Suppressor macrophage treated with lipopolysaccharide for 1 hour (primary cell): ENCODE results near the gene ALG8.

Experiments used
- DNase-seq, 3 donors: peaks; one replicate each; pipeline ENCODE4 v3.0.0-alpha.2; 2020 to 2022

Gene ALG8

DNA sequence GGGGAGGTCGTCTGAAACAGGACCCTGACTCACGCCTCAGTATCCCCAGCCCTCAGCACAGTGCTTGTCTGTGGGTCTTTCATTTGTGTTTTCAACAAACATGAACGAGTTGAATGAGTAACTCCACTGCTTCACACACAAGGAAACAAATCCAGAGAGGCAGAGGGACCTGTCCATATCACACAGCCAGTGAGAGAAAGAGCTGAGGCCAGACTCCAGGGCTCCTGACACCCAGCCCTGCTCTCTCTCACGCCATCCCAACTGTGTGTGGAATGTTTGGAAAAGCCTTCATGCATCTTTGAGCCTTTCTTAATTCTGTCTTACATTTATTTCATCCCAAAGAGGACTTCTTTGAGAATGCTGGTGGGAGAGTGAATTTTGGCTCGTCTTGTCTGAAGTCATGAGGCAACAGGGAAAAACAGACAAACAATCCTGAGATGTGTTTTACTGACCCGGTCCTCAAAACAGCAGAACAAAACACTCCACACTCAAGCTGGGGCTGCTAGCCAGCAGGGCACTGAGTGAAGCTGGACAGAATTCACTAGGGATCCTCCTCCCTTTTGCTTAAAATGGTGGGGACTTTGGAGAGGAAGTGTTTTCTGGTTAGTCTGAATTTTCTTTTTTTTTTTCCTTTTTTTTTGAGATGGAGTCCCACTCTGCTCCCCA lies 19.7 kb upstream of the ALG8 start:
- DNase-seq: no peak

DNA sequence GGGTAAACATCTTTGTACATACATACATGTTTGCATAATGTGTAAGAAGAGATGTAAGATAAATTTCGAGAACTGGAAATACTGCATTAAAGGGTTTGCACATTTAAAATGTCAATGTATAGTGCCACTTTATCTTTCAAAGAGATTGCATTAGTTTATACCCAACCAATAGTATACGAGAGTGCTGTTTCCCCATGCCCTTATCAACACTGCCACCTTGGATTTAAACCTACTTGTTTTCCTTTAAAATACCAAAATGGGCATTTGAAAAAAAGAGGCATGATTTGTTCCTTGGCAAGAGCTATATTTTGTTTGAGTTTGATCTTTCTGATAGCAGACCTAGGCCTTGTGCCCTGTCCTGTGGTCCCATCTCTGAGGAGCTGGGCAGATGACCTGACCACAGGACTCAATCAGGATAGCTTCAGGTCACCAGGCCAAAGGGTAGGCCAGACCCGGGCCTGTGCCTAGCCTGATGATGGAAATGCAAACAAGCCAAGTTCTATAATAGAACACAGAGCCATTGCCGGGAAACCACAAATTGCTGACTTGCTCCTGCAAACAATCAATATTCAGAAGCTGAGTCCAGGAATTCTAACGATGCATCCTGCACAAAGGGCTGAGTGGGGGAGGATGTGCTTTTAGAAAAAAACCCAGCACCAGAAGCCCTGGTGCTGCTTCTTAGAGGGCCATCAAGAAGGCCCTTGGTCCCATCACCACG lies 16.9 kb upstream of the ALG8 start:
- no peak for DNase-seq

DNA sequence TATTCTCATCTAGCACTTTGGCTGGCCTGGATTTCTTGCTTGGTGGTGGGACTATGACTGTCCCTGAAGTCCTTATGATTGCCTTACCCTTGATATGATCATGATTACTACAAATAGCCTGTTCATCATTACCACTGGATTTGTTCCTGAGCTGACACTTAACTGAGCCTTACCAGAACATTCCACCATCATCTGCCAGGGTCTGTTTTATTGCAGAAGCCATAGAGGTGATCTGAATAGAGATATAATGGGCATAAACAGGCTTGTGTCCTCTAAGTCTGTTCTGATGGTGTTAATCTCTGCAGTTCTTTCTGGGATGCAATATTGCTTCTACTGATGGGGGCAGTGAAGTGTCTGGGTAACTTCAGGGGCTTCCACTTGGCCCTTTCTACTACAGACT lies 12.4 kb upstream of the ALG8 start:
- no peak for DNase-seq

DNA sequence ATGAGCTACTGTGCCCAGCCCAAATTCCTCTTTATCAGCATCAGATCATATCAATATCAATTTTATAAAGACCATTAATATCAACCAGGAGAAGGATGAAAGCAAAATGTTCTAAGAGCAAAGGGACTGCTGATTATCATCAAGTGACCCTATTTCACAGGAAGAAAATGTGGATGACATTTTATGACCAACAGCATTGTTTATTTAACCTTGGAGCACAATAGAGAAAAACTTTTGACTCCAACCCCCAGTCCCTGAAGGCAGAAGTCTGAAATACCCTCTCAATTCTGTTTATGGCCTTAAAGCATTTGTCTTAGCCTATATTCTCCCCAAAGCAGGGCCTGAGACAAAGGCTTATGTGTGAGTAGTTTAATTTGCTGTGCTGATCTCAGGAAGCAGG lies 11.3 kb upstream of the ALG8 start:
- DNase-seq: no peak

DNA sequence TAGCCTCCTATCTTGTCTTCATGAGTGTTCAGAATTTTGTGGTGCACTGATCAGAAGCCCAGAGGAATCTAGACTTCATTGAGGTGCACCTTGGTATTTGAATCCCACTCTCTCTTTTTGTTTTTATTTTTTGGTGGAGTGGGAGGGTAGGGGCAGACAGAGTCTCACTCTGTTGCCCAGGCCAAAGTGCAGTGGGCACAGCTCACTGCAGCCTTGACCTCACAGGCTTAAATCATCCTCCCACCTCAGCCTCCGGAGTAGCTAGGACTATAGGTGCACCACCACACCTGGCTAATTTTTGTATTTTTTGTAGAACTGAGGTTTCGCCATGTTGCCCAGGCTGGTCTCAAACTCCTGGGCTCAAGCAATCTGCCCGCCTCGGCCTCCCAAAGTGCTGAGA lies 10.9 kb upstream of the ALG8 start:
- DNase-seq: no peak

DNA sequence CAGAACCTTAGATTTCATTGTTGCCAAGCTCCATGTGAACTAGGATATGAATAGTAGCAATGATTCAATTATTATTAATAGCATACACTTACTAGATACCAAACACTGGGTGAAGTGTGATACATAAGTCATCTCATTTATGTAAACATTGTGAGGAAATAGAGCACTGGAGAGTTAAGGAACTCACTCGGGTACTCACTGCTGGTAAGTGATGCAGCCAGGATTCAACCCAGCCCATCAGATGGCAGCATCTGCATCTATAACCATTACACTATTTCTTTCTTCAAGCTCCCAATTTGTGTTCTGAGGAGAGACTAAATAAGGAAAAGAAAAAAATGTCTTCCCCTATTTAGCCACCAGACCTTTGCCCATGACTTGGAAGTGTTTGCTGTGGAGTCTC lies 10.2 kb upstream of the ALG8 start:
- peak; percentile 24 to 43 (median 24) for DNase-seq

DNA sequence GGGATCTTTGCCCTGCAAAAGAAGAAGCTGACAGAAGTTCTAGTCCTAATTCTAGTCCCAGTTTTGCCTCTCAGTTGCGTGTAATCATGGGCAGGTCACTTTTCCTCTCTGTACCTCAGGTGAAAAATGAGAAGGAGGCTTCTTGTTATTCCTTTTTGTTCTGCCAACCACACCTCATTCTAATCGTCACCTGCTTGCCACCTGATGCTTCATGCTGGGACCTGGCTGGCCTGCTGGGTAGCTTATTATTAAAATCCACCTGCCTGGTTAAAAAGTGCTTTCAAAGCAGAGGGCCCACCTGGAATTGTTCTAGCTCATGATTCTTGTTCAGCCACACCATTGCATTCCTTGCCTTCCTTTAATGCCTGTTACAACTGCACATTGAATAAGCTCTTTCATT lies 8.4 kb upstream of the ALG8 start:
- DNase-seq: no peak

DNA sequence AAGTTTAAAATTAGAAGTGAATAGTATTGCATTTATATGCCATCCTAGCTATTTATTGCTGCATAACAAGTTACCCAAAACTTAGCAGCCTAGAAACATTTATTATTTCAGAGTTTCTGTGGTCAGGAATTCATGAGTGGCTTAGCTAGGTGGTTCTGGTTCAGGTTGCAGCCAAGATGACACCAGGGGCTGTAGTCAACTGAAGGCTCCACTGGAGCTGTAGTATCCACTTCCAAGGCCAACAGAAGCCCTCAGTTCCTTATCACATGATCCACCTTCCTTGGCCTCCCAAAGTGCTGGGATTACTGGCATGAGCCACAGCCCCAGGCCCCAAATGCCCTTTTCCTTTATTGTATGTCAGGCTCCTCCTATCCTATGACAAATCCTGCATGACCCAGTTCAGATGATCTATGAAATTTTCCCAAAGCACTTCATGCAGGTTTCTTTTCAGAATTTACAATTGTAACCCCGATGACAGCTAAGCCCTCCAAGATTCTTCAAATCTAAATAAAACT lies 6.1 kb upstream of the ALG8 start:
- no peak for DNase-seq

DNA sequence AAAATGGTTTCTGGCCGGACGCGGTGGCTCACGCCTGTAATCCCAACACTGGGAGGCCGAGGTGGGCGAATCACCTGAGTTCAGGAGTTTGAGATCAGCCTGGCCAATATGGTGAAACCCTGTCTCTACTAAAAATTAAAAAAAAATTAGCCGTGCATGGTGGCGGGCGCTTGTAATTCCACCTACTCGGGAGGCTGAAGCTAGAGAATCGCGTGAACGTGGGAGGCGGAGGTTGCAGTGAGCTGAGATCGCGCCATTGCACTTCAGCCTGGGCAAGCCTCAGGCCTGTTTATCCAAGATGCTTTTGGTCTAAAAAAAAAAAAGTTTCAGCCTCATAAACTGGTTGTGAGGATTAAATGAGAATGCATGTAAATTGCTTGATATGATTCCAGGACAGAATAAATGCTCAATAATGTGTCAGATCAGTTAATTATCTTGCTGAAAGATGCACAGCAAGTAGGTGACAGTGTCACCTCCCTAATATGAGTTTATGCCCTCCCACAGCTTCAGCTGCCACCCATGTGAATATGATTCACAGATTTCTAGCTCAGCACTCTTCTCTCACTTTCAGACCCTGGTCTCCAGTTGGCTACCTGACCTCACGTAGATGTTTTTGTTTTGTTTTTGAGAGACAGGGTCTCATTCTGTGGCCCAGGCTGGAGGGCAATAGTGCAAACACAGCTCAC lies 1.1 kb upstream of the ALG8 start:
- peak in 2 of 3 donors; percentile 7 to 17 for DNase-seq

DNA sequence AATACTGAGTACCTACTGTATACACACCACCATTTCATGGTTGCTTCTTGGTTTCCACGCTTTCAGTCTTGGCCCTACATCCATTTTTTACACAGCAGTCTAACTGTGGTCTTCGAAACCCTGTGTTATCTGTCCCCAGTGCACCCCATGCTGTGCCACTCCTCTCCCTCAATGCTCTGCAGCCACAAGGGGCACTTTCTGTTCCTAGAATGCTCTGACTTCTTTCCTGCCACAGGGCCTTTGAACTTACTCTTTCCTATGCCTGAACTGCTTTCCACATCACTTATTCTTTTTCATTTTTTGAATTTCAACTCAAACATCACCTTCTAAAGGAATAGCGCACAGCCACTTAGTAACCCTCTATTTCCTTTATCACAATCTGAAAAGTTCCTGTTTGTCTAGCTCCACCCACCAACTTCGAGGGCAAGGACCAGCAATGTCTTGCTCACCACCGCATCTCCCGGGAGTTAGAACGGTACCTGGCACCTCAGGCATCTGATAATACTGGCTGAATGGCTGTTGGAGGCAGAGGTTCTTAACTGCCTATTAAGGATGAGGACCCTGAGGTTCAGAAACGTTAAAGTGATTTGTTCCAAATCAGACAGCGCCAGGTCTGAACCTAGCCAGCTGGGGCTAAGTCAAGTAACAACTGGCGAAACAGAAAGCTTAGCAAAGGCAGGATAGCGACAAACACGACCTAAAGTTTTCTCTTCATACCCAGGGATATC lies 568 bp downstream of the ALG8 start:
- DNase-seq: peak; percentile 48 to 51 (median 50)

DNA sequence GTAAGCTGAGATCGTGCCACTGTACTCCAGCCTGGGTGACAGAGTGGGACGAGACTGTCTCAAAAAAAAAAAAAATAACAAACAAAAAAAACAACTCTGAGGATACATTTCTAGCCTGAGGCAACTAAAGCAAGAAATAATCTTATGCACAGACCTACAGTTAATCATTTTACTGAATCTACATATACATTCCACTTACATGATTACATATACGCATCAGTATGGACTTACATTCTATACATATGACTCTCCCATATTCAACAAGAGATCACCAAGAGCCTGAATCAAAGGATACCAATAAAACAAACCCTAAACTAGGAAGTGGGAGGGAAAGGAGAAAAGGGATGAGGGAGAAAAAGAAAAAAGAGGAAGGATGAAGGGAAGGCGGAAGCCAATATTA lies 1.1 kb downstream of the ALG8 start:
- DNase-seq: no peak

DNA sequence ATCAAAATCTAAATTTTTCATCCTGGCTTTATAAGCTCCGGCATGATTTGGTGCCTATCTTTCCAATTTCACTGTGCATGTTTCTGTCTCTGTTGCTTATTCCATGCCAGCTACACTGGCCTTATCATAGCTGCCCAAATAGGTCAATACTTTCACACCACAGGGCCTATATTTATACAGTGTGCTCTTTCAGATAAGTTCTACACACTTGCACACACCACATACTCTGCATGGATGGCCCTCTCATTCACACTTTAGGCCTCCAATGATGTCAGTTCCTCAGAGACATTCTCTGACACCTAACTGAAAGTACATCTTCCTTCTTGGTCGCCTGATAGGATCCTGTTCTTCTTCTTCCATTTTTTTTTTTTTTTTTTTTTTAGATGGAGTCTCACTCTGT lies 7.0 kb downstream of the ALG8 start:
- DNase-seq: no peak

DNA sequence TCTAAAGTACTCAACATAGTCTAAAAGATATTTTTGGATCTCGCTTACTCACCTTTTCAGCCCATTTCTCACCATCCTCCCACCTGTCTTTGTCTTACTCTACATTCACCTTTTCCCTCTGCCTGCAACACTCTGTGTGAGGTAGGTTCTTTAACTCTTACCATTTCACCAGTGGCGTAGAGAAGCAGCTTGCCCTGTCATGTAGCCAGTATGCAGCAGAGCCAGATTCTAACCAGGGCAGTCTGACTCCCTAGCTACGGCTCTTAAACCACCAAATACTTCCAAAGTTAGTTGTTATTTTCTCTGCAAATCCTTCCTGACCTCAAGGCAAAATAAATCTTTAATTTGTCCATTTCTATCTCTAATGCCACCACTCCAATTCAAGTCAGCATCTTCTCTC lies 7.5 kb downstream of the ALG8 start:
- no peak for DNase-seq

DNA sequence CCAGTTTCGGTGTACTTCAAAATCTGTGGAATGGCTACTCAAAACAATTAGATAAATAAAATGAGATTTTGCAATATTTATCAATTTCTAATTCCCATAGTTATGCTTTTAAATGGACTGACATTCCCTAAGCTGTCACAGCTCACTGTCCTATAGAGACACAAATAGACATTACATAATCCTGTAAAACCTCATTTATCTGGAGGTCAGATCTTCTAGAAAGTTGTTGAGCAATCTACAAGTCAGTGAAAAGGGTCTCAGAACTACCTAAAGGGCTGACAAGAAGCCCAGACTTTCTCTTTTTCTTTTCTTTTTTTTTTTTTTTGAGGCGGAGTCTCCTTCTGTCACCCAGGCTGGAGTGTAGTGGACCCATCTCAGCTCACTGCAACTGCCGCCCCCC lies 12.0 kb downstream of the ALG8 start:
- DNase-seq: no peak

DNA sequence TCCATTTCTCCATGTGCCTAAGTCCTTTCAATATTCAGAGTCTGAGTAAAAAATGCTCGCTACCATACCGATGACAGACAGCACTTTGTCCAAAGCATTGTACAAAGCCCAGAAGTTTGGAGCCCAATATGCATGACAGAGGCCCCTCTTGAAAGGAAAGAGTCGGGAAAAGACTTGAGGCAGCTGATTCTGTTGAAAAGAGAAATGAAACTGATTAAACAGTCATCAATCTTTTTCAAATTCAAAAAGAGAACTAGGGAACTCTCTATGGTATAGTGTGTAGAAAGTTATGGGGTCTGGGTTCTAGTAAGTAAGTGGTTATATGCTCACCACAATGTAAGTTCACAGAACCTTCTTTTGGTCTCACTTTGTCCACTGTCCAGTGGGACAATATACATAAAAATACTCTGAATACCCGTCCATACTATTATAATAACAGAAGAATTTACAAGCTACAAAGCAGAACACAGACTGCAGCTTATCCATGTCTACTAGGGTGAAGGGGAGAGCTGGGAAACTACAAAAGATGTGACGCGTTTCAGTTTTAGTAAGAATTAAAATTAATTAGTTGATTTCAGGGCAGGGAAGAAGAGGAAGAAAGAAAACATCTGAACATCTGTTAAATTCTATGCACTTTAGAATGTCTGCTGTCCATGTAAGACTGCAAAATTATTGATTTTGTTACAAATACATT lies 26.7 kb downstream of the ALG8 start:
- no peak for DNase-seq

DNA sequence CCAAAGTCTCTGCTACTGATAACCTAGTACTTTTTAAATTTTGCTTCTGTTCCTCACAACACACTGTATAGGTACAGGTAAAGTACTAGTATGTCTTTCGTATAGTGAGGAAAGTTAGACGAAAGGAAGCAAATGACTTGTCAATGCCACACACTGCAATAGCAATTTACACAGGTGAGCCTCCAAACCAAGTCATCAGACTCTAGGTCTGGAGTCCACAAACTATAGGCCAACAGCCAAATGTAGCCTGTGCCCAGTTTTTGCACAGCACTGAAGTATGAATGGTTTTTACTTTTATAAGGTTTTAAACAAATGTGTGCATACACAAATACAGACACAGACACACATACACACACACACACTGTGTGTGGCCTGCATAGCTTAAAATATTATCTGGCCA lies 28.1 kb downstream of the ALG8 start:
- DNase-seq: no peak

DNA sequence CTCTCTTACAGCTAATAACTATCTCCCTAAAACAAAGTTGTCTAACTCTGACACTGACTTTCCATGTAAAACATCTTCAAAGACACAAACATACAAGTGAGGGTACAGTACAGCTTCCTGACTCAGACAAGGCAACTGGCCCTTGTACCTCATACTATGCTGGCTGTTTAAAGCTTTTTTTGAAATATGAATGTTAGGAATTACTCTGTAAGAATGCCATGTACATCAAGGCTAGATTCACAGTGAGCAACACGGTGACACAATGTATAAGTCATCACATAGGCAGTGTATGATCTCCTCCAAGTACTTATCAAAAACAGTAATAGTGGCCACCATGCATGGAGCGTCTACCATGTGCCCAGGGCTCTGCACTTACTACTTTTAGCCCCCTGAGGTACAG lies 28.6 kb downstream of the ALG8 start:
- DNase-seq: no peak

DNA sequence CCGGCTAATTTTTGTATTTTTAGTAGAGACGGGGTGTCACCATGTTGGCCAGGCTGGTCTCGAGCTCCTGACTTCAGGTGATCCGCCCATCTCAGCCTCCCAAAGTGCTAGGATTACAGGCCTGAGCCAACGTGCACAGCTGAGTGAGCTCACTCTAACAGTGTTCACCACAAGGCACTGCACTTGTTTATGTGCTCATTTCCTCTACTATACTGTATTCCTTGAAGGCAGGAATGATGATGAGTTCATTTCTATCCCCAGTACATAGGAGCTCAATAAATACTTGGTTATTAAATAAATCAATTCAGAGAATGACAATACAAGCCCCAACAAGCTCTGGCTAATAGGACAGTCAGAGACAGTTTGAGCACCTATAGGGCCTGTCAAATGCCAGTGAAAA lies 29.1 kb downstream of the ALG8 start:
- DNase-seq: no peak

DNA sequence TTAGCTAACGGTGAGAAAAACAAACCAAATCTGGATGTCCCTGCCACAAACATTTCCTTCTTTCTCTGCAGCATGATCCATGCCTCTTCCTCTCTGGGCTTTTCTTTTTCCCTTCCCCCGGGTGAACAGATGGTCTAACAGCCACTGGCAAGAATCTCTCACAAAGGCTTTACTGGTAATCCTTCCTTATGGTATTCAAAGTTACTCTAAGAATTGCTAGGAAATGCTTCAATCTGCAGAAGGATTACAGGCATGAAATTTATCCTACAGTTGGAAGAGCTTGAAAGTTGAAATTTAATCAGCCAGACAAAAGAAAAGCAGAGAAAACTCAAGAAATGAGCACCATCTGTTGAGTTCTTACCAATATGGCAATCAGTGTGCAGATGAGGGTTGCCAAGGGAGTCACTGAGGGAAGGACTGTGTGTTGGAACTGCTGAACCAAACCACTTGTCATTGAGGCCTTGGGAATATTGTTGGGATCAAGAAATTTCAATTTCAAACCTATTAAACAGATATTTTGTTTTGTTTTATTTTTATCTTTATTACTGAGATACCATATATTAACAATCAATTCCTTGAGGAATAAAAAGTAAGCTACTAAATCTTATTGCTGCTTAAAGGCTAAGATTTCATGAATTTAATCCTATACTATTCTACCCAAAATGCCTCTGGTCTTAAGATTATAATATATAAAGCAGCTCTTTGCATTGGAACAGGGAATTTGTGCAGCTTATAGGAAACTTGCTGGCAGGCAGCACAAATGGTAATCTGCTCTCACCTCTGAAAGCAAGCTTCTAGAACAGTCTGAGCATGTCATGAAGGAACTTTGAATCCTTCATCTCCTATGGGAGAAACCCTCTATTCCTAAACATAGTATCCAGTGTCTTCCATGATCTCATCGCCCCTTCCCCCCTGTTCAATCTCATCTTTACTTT lies 30.1 kb downstream of the ALG8 start:
- DNase-seq: no peak

DNA sequence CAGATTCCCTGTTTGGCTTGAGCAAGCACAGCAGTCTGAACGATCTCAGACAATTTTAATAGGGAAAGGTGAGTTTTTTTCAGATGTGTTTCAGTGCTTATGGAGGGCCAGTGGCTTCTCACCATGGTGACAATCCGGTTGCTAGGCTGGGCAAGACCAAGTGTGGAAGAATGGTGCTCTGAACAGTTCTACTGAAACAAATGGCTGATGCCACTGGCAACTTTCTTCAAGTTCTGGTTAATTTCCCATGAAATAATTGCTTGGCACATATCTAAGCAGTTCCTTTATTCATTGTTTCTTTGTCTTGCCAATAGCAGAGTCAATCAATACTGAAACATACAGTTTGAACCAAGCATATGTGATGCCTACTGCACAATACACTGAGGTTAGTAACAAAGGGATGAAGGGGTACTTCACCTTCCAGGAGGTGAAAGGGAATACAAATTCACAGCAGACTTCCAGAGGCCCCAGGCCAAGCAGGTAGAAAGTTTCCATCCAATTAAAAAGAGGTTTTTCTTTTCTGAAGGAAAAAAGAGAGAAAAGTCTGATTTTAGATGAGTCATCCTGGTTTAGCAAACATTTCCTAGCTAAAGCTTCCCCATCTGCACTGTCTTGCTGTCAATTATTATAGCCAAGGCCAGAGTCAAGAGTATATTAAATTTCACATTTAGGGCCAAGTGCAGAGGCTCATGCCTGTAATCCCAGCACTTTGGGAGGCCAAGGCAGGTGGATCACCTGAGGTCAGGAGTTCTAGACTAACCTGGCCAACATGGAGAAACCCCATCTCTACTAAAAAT lies 38.6 kb downstream of the ALG8 start:
- DNase-seq: no peak

DNA sequence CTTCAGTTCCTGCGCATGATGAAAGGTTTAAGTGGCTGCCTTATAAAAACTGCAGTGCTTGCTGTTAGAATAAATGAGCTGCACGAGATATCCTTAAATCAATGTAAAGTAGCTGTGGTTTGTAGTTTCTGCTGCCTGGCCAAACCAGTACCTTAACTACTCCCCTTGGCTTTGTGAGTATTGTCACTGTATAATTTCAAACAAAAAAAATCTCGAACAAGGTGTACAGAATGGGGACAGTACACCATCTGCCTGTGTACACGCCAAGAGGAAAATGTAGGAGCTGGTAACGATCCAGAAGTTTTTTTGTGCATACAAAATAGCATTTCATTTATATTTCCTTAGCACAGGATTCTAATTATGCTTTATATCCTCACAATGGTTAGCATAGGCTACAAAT lies 39.2 kb downstream of the ALG8 start:
- no peak for DNase-seq
